GM20431 (cell line): ENCODE data around the gene RBM43.
"Not testable (repeated sequence)": the region's sequence is repeated elsewhere in the genome, so short reads cannot be mapped to it uniquely, and the experiment has no call there.

Source experiments
- in situ Hi-C: fragments of 300-500 bp; cut with MseI, MboI; formaldehyde crosslinking; loops from one replicate; pipeline ENCODE4 v1.15.0; 2020; ENCODE audit warnings: low sequenced_read_pairs; ENCODE audit not compliant: unreplicated experiment

RBM43 gene

DNA sequence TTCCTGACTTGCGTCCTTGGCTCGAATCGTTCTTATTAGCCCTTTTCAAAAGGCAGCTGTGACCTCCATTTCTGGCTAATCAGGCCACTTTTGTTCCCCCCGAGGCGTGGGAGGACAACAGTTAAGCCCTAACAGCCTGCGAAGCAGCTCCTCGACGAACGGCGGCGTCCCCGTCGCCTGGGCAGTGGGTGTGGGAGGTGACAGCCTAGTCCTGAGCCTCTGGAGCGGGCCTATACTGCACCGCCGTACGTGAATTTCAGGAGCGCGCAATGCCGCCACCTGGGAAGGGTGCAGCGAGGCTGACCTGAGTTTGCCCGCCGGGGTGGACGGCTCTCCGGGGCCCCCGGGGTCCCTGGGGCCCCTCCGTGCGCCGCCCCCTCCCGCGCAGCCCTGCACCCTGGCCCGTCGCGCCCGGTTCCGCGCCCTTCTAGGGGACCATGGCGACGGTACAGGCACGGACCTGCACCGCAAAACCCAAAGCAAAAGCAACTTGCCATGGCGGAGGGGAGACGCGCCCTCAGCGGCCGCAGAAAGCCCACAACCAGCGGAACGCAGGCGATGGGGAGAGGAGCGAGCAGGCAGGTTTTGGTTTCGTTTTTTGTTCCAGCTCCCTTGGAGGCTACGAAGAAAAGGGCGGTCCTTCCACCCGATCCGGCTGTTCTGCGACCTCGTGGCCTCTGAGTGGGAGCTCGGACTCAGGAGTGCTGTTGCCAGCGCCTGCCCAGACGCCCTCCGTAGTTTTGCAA is at the start of gene RBM43:
RBM43 (minus strand) TSS at position 633 of the 746 bp plus-strand sequence; CDS start at position 497, 136 bp downstream.
- in situ Hi-C loops = no loop called here

DNA sequence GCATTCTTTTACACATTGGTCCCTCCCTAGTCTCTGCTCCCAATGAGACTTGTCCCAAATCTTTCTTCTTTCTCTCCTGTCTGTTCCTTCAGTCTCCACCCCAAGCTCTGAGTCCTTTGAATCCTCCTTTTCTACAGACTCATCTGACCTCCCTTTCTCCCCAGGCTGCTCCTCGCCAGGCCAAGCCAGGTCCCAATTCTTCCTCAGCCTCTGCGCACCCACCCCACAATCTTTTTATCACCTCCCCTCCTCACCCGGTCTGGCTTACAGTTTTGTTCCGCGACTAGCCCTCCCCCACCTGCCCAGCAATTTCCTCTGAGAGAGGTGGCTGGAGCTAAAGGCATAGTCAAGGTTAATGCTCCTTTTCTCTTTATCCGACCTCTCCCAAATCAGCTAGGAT is 48.6 kb upstream of the RBM43 start:
- in situ Hi-C loops = not testable (repeated sequence)

DNA sequence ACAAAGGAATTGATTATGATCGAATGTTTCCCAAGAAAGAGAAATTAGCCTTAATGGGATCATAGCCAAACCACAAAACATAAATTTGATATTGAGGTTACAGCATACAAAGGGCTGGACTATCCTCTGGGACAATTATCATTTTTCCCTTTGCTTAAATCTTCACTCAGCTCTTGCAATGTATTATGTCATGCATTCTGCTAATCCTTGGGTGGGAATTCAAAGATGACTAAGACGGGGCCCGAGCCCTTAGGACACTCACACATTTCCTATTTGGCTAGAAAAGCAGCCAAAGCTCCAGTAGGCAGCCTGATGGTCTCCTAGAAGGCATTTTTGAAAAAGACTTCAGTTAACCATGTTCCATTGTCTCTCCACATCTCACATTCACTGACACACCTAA is 45.0 kb upstream of the RBM43 start:
- in situ Hi-C loops = no loop called here

DNA sequence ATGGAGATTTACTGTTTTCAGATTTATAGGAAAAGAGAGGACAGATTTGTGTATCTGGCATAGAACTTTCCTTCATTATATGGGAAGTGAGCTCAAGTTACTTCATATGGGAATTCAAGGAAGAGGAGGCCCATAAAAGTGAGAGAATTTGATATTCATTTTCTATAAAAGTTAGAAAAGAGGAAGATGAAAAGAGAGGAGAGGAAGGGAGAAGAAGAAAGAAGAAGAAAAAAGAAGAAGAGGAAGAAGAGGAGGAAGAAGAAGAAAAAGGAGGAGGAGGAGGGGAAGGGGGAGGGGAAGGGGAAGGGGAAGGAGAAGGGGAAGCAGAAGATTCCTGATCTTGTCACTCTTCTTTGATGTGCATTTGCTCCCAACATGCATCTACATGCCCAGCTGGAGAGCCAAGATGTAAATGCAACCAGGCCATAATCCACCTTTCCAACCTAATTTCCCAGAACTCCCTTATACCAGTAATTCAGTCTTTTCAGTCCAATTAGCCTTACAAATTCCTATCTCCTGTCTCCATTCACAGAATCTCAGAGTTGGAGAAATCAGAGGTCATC is 43.5 kb upstream of the RBM43 start:
- in situ Hi-C loops = no loop called here

DNA sequence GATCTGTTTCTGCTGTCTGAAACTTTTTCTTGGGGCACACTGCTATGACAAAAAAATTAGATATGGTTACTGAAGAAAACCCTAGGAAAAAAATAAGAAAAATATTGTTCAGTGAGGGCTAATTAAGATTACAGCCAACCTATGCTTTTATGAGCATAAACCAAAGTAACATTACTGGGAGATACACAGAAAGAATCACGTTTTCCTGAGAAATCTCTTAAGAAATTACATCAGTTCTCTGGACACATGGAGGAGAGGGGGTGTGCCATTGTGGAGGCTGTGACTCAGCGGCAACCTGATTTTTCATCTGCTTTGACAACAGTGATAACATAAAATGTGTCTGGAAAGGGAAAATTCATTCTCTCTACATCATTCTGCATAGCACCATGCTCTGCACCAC is 41.2 kb upstream of the RBM43 start:
- in situ Hi-C loops = no loop called here

DNA sequence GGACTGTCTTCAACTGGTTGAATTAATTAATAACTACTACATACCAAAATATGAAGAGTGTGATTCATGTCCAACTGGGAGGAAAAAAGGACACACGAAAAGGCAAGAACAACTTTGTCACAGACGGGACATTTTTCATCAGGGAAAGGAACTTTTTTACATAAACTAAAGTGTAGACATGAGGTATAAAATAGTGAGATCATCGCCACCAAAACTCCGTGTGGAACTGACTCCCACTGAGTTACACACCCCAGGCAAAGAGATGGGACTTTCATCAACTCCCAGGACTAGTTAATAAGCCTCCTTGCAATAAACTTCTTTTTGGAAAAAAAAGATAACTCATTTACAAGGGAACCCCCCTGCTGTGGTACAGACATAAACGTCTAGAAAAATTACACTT is 40.7 kb upstream of the RBM43 start:
- in situ Hi-C loops = no loop called here

DNA sequence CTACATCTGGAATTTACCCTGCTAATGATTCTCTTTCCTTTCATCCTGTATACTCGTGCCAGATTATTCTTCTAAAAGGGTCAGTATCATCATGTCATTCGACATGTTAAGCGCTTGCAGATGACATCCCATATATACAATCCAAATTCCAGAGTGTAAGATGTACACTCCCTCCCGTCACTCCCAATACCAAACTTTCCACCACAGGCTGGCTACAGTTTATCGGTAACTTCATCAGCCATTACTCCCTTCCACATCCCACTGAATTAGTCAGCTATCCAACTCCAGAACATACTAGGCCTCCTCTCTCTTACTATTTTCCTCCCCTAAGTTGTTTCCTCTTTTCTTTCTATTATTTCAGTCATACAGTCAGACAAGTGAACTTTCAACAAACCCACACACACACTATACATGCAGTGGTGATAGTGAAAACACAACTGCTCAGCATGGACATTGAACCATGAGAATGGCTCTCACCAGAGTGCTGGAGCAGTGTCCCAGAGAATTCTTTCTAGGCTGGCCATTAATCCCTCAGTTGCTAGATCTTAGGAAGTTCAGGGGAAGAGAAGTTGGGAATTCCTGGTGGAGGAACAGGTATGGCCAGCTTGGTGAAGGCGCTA is 38.4 kb upstream of the RBM43 start:
- in situ Hi-C loops = no loop called here

DNA sequence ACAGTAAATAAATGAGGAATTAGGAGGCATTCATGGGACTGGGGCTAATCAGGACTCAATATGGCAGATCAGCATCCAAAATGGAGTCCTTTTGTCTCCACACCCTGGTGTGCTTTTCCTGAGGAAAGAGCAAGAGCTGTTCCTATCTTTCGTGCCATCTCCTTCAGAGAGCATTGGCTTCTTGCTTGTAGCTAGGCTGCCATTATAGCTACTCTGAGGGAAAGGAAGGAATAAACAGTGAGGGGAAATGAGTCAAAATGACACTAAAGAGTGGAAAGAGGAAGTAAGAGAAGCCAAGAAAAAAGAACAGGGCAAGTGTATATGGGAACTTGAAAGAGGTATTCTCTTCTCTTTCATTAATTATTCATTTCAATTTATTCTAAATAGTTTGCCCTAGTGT is 36.2 kb upstream of the RBM43 start:
- in situ Hi-C loops = no loop called here

DNA sequence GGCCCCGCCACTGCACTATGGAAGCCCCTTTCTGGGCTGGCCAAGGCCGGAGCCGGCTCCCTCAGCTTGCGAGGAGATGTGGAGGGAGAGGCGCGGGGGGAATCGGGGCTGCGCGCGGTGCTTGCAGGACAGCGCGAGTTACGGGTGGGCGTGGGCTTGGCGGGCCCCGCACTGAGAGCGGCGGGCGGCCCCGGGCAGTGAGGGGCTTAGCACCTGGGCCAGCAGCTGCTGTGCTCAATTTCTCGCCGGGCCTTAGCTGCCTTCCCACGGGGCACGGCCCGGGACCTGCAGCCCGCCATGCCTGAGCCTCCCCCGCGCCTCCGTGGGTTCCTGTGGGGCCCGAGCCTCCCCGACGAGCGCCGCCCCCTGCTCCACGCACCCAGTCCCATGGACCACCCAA is 34.3 kb upstream of the RBM43 start:
- in situ Hi-C loops = not testable (repeated sequence)

DNA sequence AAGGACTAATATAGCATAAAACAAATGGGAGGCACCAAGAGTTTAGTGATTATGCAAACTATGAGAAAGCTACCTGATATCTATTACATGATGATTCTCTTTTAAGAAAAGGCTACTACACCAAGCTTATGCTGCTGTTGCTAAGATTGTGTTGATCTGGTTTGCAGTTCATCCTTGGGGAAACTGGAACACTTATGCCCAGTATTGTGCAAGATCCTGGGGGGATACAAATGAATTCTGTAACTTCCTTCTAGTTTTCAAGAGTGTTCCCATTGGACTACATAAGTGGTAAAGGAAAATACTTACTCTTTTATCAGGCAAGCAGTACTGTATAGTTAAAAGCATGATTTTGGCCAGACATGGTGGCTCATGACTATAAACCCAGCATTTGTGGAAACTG is 30.9 kb upstream of the RBM43 start:
- in situ Hi-C loops = no loop called here

DNA sequence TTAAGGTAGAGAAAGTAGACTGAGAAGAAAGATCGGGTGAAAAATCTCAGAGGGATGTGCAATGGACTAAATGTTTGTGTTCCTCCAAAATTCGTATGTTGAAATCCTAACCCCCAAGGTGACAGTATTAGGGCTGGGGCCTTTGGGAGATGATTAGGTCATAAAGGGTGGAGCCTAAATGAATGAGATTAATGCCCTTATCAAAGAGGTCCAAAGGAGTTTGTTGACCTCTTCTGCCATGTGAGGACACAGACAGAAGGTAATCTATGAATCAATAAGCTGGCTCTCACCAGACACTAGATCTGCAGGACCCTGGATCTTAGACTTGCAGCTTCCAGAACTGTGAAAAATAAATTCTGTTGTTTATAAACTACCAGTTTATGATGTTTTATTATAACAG is 30.5 kb upstream of the RBM43 start:
- in situ Hi-C loops = no loop called here

DNA sequence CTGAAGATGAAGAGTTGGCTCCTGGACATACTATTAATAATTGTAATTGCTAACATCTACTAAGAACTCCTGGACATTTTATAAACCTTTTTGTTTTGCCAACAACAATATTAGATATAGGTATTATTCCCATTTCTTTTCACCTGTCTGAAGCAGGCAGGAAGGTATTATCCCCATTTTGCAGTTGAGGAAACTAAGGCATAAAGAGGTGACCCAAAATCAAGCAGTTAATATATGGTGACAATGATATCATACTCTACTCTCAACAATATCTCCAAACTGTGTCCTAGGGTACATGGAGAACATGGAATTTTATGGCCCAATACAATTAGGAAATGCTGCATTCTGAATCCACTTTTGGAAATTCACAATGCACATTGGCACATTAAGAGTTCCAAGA is 29.6 kb upstream of the RBM43 start:
- in situ Hi-C loops = no loop called here

DNA sequence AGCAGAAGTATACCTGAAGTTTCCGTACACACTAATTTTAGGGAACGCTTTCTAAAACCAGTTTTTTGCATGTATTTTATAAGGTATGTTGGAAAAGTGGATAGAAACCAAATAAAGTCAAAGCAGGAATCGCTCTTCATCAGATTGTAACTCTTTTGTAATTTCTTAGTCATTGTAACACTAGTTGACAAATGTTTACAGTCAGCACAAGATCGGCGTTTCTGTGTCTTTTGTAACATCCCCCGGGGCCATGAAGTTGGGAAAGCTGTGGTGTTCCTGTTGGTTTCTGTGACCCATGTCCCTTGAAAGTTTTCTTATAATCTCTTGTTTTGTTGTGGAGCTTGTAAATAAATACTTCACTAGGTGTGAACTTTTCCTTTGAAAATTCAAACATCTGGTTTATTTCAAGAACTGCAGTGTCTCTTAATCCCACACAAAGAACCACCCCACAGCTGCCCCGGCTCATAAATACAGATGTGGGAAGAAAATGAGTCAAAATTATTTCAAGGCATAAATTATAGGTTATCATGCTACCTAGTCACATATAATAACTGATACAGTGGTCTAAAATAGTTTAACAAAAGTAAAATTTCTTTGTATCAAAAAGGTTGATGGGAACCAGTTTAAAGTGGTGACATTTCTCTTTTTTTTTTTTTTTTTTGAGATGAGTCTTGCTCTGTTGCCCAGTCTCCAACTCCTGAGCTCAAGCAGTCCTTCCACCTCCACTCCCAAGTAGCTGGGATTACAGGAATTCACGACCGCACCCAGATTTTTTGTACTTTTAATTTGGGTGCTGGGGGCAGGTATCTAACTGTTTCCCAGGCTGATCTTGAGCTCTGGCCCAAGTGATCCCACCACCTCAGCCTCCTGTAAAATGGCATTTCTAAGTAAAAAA is 28.6 kb upstream of the RBM43 start:
- in situ Hi-C loops = no loop called here

DNA sequence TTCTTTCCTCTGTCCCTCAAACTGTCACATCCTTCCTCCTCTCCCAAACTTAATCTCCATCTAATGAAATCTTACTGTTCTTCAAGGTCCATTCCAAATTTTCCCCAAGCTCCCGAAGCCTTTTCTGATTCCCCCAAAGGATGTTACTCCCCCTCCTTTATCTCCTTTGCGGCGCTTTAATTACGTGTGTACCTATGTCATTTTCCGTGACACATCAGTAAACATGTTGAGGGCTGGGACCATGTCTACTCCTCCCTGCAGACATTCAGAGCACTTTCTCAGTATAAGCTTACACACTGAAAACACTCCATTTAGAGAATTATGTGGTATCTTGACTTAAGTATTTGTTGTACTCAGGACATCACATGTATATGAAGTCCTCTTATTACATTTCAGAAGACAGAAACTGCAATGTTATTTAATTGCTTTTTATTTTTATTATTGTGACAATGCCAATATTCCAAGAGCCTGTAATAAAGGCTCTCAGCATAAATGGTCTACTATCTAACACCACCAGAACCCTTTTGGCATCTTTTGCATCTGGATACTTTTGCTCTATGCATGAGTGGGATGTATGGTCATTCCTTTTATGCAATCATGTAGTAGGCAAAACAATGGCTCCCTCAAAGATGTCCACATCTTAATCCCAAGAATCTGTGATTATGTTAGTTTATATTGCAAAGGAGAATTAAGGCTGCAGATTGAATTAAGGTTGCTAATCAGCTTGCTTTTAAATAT is 26.0 kb upstream of the RBM43 start:
- in situ Hi-C loops = no loop called here

DNA sequence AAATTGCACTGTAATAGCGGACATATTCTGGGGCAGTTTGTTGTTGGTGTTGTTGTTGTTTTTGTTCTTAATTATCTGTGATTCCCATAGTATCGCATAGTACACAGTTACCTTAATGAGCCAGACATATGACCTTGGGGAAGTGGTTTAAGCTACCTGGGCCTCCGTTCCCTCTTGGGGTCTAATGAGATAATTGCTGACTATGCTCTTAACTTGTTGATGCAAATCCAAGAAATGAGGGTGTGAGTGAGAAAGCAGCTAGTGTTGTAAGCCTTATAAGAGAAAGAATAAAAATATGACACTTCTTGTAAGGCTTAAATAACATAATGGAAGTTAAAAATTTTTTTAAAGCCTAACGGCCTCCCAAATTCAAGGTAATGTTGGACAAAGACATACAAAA is 20.7 kb upstream of the RBM43 start:
- in situ Hi-C loops = no loop called here

DNA sequence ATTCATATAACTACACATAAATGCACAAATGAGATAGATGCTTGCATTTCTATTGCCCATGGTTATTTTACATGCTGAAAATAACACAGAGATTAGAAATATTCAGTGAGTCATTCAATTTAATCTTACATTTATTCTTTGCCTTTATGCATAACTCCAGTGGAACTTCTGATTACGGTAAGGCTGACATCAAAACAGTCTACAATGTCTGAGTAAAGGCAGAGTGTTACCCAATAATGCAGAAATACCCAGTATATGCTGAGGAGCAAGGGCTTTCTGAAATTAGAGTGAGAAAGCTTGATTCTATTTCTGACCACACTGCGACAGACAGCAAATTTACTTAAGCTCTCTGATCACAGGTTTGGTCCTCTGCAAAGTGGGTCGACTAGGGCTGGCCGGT is 18.6 kb upstream of the RBM43 start:
- in situ Hi-C loops = no loop called here

DNA sequence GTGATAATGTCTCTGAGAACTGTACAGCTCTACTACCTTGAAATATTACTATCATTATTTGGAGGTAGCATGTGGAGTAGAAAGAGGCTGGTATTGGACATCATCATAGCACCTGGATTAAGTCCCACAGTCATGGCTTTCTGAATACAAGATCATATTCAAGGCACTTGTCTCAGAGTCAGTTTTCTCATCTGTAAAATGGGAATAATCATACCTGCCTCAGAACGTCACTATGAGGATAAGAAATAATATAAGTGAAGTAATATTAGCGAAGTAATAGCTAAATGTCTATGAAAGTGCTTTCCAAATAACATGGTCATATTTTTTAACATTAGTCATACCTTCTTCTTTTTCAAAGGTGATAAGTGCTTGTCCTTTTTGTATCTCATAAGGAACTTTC is 16.8 kb upstream of the RBM43 start:
- in situ Hi-C loops = no loop called here

DNA sequence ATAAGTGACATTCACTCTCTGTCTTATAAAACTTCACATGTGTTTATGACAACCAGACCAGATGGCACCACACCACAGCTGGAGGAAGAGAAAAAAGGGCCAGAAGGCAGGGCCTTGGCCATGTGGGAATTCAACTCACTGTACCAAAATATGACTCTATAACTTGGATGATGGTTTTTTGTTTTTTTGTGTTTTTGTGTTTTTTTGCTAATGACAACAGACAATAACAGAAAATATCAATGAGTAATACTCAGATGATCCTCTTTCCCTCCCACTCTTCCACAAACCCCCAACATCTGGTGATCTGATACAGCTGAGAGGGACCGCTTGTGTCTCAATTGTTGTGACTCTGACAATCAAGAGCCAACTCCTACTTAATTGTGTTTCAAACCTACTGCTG is 15.4 kb upstream of the RBM43 start:
- in situ Hi-C loops = no loop called here

DNA sequence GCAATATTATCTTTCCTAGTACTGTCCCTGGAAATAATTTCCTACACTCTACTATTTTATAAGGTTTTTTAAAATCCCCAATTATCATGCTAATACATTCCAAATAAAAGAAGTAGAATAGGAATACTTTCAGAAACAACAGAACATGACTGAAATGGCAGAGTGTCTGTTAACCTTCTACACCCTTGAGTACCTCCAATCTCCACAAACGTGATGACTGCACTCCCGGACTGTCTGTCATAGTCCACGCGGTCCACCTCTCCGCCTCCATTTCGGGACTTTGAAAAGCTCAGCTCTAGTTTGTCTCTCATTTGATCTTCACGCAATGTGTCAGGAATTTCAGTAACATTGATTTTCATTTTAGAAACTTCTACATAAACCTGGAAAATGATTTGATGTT is 13.6 kb upstream of the RBM43 start:
- in situ Hi-C loops = no loop called here

DNA sequence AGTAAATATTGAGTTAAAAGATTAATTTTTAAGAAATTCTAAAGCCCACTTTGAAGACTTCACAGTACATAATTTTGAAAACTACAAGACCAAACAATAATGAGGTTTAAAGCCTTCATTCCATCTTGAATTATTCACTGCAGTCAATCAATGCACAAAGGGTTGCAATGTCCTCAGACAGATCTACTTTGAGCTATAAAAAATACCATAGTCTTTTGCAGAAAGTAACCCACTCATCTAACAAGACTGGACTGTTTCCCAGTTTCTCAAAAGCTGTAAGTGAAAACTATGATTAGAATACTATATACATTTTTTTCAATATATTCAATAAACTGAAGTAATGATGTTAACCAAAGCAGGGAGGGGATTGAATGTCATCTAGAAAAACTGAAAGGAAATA is 10.2 kb upstream of the RBM43 start:
- in situ Hi-C loops = no loop called here
